IMR-90 (cell line): Measurements from ENCODE around the gene CELA3B. TPM values are rescaled to one million over a fixed set of nuclear protein-coding genes. Genes with fewer than 3 reads are reported as not detected.
A peak's percentile ranks its signal among the peaks of the same experiment; 100 is the strongest.

Experiments
- ATAC-seq: fragments of 200-7000 bp; cut with Tn5 transposase; 2 replicates; pipeline ENCODE4 v1.9.1; 2020; ENCODE audit warnings: low read depth, mild to moderate bottlenecking, moderate library complexity
- BruUV-seq: library from RNA; stranded (reverse); fragments of 400-500 nt; replicated peaks from 2 replicates; lab custom pipeline; 2021; lab: Mats Ljungman, UMichigan
- CTCF ChIA-PET: fragments of 300-600 bp; formaldehyde crosslinking; extraction: SDS; loops from one replicate; lab custom pipeline; 2021; ENCODE audit warnings: antibody characterized with exemption; lab: Yijun Ruan, JAX
- POLR2A ChIA-PET: fragments of 300-600 bp; sonication (Branson Sonifier 250); formaldehyde crosslinking; loops from one replicate; lab custom pipeline; 2022; ENCODE audit warnings: antibody characterized with exemption; ENCODE audit not compliant: unreplicated experiment; lab: Charles Lee
- DNase-seq: peaks from one replicate; pipeline ENCODE4 v3.0.0; 2013
- H2AFZ ChIP-seq: replicated peaks from 2 replicates; pipeline ENCODE3; 2013; ENCODE audit warnings: low read length, mild to moderate bottlenecking; ENCODE audit not compliant: poor library complexity
- H2AK5ac ChIP-seq: 2 replicates; pipeline ENCODE4 v1.6.1; 2013; ENCODE audit warnings: low read depth, low read length, inconsistent platforms
- H2AK9ac ChIP-seq: replicated peaks from 2 replicates; pipeline ENCODE3; 2013; ENCODE audit warnings: mild to moderate bottlenecking, low read depth, low read length, moderate library complexity; ENCODE audit not compliant: poor library complexity
- H2BK120ac ChIP-seq: 2 replicates; pipeline ENCODE4 v1.6.1; 2013; ENCODE audit warnings: low read depth, low read length, inconsistent platforms
- H2BK15ac ChIP-seq: 3 replicates; pipeline ENCODE4 v1.6.1; 2013; ENCODE audit warnings: low read depth, low read length, inconsistent platforms
- H2BK20ac ChIP-seq: 2 replicates; pipeline ENCODE4 v1.6.1; 2013; ENCODE audit warnings: low read depth, mild to moderate bottlenecking, inconsistent platforms, low read length, moderate library complexity
- H2BK5ac ChIP-seq: 2 replicates; pipeline ENCODE4 v1.6.1; 2013; ENCODE audit warnings: mild to moderate bottlenecking, low read depth, low read length, inconsistent platforms; ENCODE audit not compliant: poor library complexity, severe bottlenecking
- H3K14ac ChIP-seq: replicated peaks from 2 replicates; pipeline ENCODE4 v1.6.1; 2013; ENCODE audit warnings: low read depth, low read length, inconsistent platforms
- H3K18ac ChIP-seq: 2 replicates; pipeline ENCODE4 v1.6.1; 2013; ENCODE audit warnings: low read depth, low read length, control low read depth
- H3K23ac ChIP-seq: 2 replicates; pipeline ENCODE4 v1.6.1; 2013; ENCODE audit warnings: low read depth, low read length, inconsistent platforms
- H3K27ac ChIP-seq: 2 replicates; pipeline ENCODE4 v1.5.1; 2013; ENCODE audit warnings: mild to moderate bottlenecking, control low read depth, low read length; ENCODE audit not compliant: insufficient read depth
- H3K27me3 ChIP-seq: 2 replicates; pipeline ENCODE4 v1.6.1; 2013; ENCODE audit warnings: low read length; ENCODE audit not compliant: control insufficient read depth, insufficient read depth
- H3K36me3 ChIP-seq: 2 replicates; pipeline ENCODE4 v1.6.1; 2013; ENCODE audit warnings: low read length, mixed read lengths; ENCODE audit not compliant: control insufficient read depth, insufficient read depth
- H3K4ac ChIP-seq: 2 replicates; pipeline ENCODE4 v1.6.1; 2013; ENCODE audit warnings: low read depth, low read length, inconsistent platforms
- H3K4me1 ChIP-seq: 2 replicates; pipeline ENCODE4 v1.6.1; 2013; ENCODE audit warnings: low read length, mixed read lengths; ENCODE audit not compliant: control insufficient read depth, insufficient read depth
- H3K4me2 ChIP-seq: 2 replicates; pipeline ENCODE4 v1.6.1; 2013; ENCODE audit warnings: low read depth, mild to moderate bottlenecking, control low read depth, low read length, moderate library complexity
- H3K4me3 ChIP-seq: 2 replicates; pipeline ENCODE4 v1.5.1; 2013; ENCODE audit warnings: low read depth, mild to moderate bottlenecking, control low read depth, low read length, moderate library complexity; ENCODE audit not compliant: insufficient read depth
- H3K56ac ChIP-seq: 2 replicates; pipeline ENCODE4 v1.6.1; 2013; ENCODE audit warnings: low read length, inconsistent platforms; ENCODE audit not compliant: insufficient read depth; ENCODE audit errors: extremely low read depth
- H3K79me1 ChIP-seq, 2 experiments: 2 replicates each; pipeline ENCODE4 v1.6.1; 2013; ENCODE audit warnings: low read length in 2 of 2, inconsistent platforms in 1 of 2, low read depth in 1 of 2
- H3K9ac ChIP-seq: 2 replicates; pipeline ENCODE4 v1.6.1; 2013; ENCODE audit warnings: low read depth, low read length, control low read depth
- H3K9me1 ChIP-seq: 2 replicates; pipeline ENCODE4 v1.6.1; 2013; ENCODE audit warnings: low read length, inconsistent platforms; ENCODE audit not compliant: insufficient read depth
- H3K9me3 ChIP-seq: 2 replicates; pipeline ENCODE4 v1.6.1; 2013; ENCODE audit warnings: low read length; ENCODE audit not compliant: control insufficient read depth, insufficient read depth
- H4K20me1 ChIP-seq: 2 replicates; pipeline ENCODE4 v1.6.1; 2013; ENCODE audit warnings: low read length, inconsistent platforms; ENCODE audit not compliant: insufficient read depth
- H4K5ac ChIP-seq: 2 replicates; pipeline ENCODE4 v1.6.1; 2013; ENCODE audit warnings: mild to moderate bottlenecking, low read depth, low read length, control low read depth
- H4K8ac ChIP-seq, 2 experiments: 2 replicates each; pipeline ENCODE4 v1.6.1; 2013; ENCODE audit warnings: low read depth in 2 of 2, low read length in 2 of 2, control low read depth in 1 of 2, inconsistent platforms in 1 of 2
- H4K91ac ChIP-seq: 2 replicates; pipeline ENCODE4 v1.6.1; 2013; ENCODE audit warnings: low read depth, low read length, inconsistent platforms; ENCODE audit not compliant: insufficient read depth
- BHLHE40 ChIP-seq: fragments of 150-350 bp; IDR thresholded peaks from 2 replicates; pipeline ENCODE4 v1.6.1; 2016; ENCODE audit warnings: mild to moderate bottlenecking, low read depth, low read length
- CEBPB ChIP-seq: IDR thresholded peaks from 2 replicates; pipeline ENCODE4 v1.6.1; 2012; ENCODE audit warnings: low read depth, low read length, improper control_type of control experiment
- CHD1 ChIP-seq: IDR thresholded peaks from 2 replicates; pipeline ENCODE4 v1.6.1; 2012; ENCODE audit warnings: low read depth, low read length, improper control_type of control experiment
- FOS ChIP-seq: fragments of 150-350 bp; IDR thresholded peaks from 2 replicates; pipeline ENCODE4 v1.6.1; 2016; ENCODE audit warnings: low read depth, low read length
- MAFK ChIP-seq: IDR thresholded peaks from 2 replicates; pipeline ENCODE4 v1.6.1; 2012; ENCODE audit warnings: low read depth, low read length, improper control_type of control experiment
- MXI1 ChIP-seq: IDR thresholded peaks from 2 replicates; pipeline ENCODE4 v1.6.1; 2012; ENCODE audit warnings: low read depth, mild to moderate bottlenecking, low read length, moderate library complexity, borderline replicate concordance
- RAD21 ChIP-seq: IDR thresholded peaks from 2 replicates; pipeline ENCODE4 v1.6.1; 2012; ENCODE audit warnings: low read length, improper control_type of control experiment
- RCOR1 ChIP-seq: IDR thresholded peaks from 2 replicates; pipeline ENCODE4 v1.6.1; 2012; ENCODE audit warnings: mild to moderate bottlenecking, low read length, improper control_type of control experiment; ENCODE audit not compliant: insufficient replicate concordance
- RFX5 ChIP-seq: IDR thresholded peaks from 2 replicates; pipeline ENCODE4 v1.8.0; 2012; ENCODE audit warnings: low read depth, mild to moderate bottlenecking, low read length, moderate library complexity
- SMC3 ChIP-seq: fragments of 150-350 bp; IDR thresholded peaks from 2 replicates; pipeline ENCODE4 v1.6.1; 2016; ENCODE audit warnings: low read depth, mild to moderate bottlenecking, antibody characterized with exemption, low read length, moderate library complexity
- WGBS, 2 experiments: methylation state at CpG; one replicate each; pipeline versions ENCODE4 v1.1.5 to v1.1.7; 2013; ENCODE audit warnings: missing lambda C conversion rate in 2 of 2; ENCODE audit not compliant: insufficient read length in 1 of 2; ENCODE audit errors: extremely low coverage in 2 of 2; 5-methylcytosine and 5-hydroxymethylcytosine counted together
- dilution Hi-C: fragments of 300-500 bp; cut with HindIII; formaldehyde crosslinking; loops from one replicate; pipeline ENCODE4 v1.14.3; 2018; ENCODE audit warnings: low sequenced_read_pairs; ENCODE audit not compliant: unreplicated experiment
- in situ Hi-C: fragments of 300-500 bp; cut with MboI; formaldehyde crosslinking; loops from 3 replicates; pipeline ENCODE4 v1.14.3; 2019; ENCODE audit warnings: low sequenced_read_pairs, inconsistent platforms, mixed read lengths
- intact Hi-C: fragments of 100-400 bp; cut with micrococcal nuclease; formaldehyde crosslinking; loops from 2 replicates; pipeline ENCODE4 v1.10.0; 2022
- polyA plus RNA-seq, 3 experiments: library from polyadenylated mRNA; depleted of rRNA; stranded (reverse); fragments of >200 nt; gene quantifications; 2 replicates each; pipeline ENCODE4 v1.2.3, GENCODE V29; 2012; ENCODE audit warnings: low replicate concordance in 1 of 3
- total RNA-seq: library from RNA; depleted of rRNA; stranded (reverse); fragments of >200 nt; gene quantifications from 2 replicates; pipeline ENCODE4 v1.2.3, GENCODE V29; 2012
- TF ChIP-seq, protein P1 (sequence below): conservative IDR thresholded peaks from 2 replicates; pipeline ENCODE4 v1.5.1; 2012; ENCODE audit warnings: mild to moderate bottlenecking, low read depth, low read length, improper control_type of control experiment
- TF ChIP-seq, protein P2 (sequence below): fragments of 150-350 bp; IDR thresholded peaks from 2 replicates; pipeline ENCODE4 v1.6.1; 2017; ENCODE audit warnings: mild to moderate bottlenecking, antibody characterized with exemption, low read length, low read depth
- TF ChIP-seq, protein P3 (sequence below): fragments of 150-350 bp; IDR thresholded peaks from 2 replicates; pipeline ENCODE4 v1.6.1; 2016; ENCODE audit warnings: low read depth, mild to moderate bottlenecking, low read length, moderate library complexity, borderline replicate concordance

Gene CELA3B
- total and polyA plus RNA-seq, 2 of the 4 experiments (the other 2 are of a cell fraction): not detected

DNA sequence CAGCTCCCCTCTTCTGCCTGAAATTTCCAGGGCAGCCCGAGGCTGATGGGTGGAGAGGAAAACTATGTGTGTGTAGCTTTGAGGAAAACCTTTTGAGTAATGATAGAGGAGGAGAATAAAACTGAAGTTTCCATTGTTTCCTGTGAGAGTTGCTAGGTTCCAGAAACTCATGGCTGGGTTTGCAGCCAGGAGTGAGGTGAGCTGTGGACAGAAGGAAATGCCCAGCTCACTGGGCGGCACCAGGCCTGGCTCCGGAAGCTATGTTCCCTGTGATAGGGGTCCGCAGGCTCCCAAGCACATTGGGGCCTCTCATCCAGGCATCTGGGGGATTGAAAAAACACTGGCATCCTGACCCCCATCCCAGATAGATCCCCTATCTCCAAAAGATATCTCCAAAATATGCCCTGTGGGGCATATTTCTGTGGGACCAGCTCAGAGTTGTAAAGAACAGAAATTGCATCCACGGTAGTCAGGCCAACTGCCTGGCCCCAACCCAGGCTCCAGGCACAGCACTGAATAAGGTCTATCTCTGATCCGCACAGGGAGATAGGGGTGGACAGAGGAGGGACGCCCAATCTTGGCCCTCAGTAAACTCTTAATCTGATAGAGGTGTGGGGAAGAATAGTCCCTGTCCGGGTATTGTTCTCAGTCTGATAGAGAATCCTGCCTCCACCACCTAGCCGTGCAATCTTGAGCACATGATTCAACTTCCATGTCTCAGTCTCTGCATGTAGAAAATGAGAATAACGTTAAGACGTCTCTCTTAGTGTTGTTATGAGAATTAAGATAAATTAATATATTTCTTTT lies 37.9 kb upstream of the CELA3B start:
- Histone ChIP-seq H3K9me3 (no peaks in the 10 kb centered on the region), H3K4me3 (no peak overlapping the region), H4K8ac (peak overlapping the region; percentile 19 to 81), H3K9ac (no peak overlapping the region; the same call in 1 of the 2 replicates), H2BK5ac (peak overlapping the region; percentile 78), H2BK15ac (peak overlapping the region; percentile 60; the same call in 1 of the 3 replicates), H3K4me2 (no peak overlapping the region), H3K56ac (no peak overlapping the region; the same call in 1 of the 2 replicates), H2BK20ac (peak overlapping the region; percentile 62), H3K4me1 (peaks cover 26% of the 10 kb centered on the region), H3K79me1 (peaks cover 14 to 27% of the 10 kb centered on the region in 2 experiments), H2AK5ac (peak overlapping the region; percentile 87), H3K9me1 (peaks cover 28% of the 10 kb centered on the region), H4K20me1 (no peaks in the 10 kb centered on the region), H2BK120ac (peak overlapping the region; percentile 86), H2AFZ (peak overlapping the region; percentile 61), H3K14ac (peak overlapping the region; percentile 80), H3K4ac (peak overlapping the region; percentile 83), H3K23ac (peak overlapping the region; percentile 66; the same call in 1 of the 2 replicates), H4K5ac (peak overlapping the region; percentile 51; the same call in 1 of the 2 replicates), H3K36me3 (no peaks in the 10 kb centered on the region), H2AK9ac (peak overlapping the region; percentile 29), H3K27ac (no peak overlapping the region), H3K27me3 (no peaks in the 10 kb centered on the region), H4K91ac (peak overlapping the region; percentile 75), H3K18ac (peak overlapping the region; percentile 54; the same call in 1 of the 2 replicates)
- POLR2A ChIA-PET: interaction anchor here (0.7 kb wide), 1 partner anchor 269 kb away, joined by 3 read pairs; no protein-coding TSS in a partner anchor
- in situ Hi-C loops (no loop called here), dilution Hi-C loops (no loop called here), intact Hi-C loops (loop anchor here (5.0 to 10.0 kb wide), 2 partner anchors 72 to 154 kb away; partner anchors contain the start of gene USP48)
- DNase-seq (no peak), ATAC-seq (no peak)
- no TSS peak for BruUV-seq
- CTCF ChIA-PET: interaction anchor here (0.8 to 1.2 kb wide), 2 partner anchors 10 to 19 kb away, joined by 3 read pairs; no protein-coding TSS in a partner anchor
- 100% methylated on average over 2 of the region's 11 CpGs; no CpG with 5 or more reads in 1 of the 2 experiments for WGBS, 2 experiments
- TF ChIP-seq RCOR1 (no peak), SMC3 (no peak), MAFK (no peak), FOS (no peak), CHD1 (no peak), RAD21 (no peak), RFX5 (no peak), CEBPB (no peak), MXI1 (no peak), BHLHE40 (no peak)
- TF ChIP-seq, protein P1, sequence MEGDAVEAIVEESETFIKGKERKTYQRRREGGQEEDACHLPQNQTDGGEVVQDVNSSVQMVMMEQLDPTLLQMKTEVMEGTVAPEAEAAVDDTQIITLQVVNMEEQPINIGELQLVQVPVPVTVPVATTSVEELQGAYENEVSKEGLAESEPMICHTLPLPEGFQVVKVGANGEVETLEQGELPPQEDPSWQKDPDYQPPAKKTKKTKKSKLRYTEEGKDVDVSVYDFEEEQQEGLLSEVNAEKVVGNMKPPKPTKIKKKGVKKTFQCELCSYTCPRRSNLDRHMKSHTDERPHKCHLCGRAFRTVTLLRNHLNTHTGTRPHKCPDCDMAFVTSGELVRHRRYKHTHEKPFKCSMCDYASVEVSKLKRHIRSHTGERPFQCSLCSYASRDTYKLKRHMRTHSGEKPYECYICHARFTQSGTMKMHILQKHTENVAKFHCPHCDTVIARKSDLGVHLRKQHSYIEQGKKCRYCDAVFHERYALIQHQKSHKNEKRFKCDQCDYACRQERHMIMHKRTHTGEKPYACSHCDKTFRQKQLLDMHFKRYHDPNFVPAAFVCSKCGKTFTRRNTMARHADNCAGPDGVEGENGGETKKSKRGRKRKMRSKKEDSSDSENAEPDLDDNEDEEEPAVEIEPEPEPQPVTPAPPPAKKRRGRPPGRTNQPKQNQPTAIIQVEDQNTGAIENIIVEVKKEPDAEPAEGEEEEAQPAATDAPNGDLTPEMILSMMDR: no peak
- TF ChIP-seq, protein P2, sequence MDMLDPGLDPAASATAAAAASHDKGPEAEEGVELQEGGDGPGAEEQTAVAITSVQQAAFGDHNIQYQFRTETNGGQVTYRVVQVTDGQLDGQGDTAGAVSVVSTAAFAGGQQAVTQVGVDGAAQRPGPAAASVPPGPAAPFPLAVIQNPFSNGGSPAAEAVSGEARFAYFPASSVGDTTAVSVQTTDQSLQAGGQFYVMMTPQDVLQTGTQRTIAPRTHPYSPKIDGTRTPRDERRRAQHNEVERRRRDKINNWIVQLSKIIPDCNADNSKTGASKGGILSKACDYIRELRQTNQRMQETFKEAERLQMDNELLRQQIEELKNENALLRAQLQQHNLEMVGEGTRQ: no peak
- TF ChIP-seq, protein P3, sequence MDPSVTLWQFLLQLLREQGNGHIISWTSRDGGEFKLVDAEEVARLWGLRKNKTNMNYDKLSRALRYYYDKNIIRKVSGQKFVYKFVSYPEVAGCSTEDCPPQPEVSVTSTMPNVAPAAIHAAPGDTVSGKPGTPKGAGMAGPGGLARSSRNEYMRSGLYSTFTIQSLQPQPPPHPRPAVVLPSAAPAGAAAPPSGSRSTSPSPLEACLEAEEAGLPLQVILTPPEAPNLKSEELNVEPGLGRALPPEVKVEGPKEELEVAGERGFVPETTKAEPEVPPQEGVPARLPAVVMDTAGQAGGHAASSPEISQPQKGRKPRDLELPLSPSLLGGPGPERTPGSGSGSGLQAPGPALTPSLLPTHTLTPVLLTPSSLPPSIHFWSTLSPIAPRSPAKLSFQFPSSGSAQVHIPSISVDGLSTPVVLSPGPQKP: no peak
